Measurements from ENCODE around the gene AHRR.
"Not testable (repeated sequence)": the region's sequence is repeated elsewhere in the genome, so short reads cannot be mapped to it uniquely, and the experiment has no call there.

The AHRR gene

DNA sequence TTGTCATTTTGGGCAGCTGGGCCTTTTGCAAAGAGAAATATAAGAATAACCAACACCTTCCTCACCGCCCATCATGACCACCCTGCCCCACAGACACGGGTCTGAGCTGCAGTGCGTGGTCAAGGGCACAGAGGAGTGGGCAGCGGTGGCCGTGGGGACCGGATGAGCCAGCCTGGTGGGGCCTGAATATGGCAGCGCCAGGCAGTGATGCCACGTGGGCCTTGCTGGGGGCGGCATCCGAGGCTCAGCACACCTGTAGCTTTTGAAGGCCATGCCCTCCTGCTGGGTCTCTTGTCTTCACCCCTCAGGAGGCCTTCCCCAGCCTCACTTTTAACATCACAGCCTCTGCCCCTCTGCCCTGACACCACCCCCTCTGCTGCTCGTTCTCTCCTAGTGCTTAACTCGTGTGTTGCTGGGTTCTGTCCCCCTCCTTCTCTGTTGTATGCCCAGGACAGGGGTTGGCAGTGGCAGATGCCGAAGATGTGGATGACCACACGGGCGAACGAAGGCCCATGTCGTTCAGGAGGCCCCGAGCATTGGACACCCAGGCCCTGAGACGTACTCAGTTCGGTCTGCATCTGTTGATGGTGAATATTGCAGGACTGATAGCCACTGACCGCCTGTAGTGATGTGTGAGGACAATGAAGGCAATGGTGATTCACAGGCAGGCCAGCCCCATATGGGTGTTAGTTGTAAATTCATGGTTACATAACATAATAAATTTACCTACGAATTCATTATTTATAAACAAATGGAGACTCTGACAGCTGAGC is 46.0 kb downstream of the AHRR start:
- DNase-seq (ENCODE audit: low read depth in 2 of 2) = no peak

DNA sequence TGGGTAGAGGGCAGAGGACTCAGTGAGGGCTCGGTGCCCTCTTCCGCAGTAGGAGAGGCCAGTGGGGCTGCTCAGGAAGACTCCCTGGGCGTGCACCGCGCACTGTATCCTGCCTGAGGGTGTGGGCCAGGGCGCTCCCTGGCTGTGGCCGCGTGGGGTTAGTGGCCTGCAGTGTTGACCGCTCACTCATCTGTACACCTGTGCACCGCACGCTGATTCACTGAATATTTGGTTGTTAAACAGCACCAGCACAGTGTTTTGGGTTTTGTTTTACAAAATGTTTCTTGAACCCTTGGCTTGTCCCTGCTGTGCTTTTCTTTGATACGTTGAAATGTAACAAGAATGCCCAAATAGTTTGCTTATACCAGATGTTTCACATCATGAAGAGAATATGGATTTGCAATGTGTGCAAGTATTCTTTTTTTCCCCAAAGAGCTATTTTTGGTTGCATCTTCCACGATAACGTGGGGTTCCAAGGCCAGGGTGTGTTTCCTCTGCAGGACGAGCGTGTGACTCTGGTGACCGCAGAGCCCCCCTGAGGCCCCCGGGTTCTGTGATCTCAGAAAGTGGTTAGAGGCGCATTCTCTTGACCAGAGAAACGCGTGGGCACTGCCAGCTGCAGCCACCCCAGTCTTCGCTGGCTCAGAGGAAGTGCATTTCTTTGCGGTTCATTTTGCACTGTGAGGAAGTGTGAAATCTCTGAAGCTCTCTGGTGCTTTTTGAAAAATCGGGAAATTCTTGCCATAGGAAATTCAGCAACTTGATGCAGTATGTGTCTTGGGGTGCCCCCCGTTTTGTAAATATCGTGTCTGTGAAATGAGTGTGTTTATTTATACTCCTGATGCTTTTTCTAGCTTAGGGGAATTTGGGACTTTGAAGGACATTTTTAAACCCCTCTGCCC is 46.9 kb downstream of the AHRR start:
- DNase-seq (ENCODE audit: low read depth in 2 of 2) = no peak

DNA sequence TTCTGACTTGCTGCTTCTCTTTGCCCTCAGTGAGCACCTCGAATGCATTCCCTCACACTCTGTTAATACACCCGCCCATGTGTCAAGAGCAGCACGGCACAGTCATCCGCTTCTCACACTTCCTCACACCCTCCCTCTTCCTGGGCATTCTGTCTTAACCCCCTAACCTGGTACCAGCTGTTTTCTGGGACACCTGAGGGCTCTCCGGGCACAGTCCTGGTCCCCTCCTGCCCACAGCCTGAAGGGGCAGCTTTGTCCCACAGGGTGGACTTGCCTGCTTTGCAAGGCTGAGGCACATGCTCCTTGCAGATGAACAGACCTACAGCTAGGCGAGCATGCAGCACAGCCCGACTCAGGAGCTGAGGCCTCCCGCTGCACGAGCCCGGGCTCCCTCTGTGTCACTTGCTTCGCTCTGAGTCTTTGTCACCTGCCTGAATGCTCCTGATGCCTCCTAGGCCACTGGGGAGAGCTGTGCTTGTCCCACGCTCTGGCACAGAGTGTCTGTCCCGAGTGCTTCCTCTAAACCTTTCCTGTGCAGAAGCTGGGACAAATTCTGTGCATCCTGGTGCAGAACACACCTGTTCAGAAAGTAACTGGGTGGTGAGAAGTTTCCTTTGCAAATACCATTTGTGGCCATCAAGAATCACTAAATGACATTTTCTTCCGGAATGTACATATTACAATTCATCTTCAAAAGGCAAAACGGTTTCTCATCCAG is 47.8 kb downstream of the AHRR start:
- no peak for DNase-seq (ENCODE audit: low read depth in 2 of 2)

DNA sequence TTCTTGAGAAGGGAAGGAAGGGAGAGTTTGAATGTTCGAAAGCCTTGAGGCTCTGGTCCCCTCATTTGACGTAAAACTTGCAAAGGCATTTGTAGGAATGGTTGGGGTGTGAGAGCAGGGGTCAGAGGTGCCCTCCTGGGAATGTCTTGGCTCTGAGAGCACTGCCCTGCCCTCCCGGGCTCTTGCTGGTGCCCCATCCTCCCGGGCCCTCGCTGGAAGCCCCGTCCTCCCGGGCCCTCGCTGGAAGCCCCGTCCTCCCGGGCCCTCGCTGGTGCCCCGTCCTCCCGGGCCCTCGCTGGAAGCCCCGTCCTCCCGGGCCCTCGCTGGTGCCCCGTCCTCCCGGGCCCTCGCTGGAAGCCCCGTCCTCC is 48.3 kb downstream of the AHRR start:
- not testable (repeated sequence) for DNase-seq (ENCODE audit: low read depth in 2 of 2)

DNA sequence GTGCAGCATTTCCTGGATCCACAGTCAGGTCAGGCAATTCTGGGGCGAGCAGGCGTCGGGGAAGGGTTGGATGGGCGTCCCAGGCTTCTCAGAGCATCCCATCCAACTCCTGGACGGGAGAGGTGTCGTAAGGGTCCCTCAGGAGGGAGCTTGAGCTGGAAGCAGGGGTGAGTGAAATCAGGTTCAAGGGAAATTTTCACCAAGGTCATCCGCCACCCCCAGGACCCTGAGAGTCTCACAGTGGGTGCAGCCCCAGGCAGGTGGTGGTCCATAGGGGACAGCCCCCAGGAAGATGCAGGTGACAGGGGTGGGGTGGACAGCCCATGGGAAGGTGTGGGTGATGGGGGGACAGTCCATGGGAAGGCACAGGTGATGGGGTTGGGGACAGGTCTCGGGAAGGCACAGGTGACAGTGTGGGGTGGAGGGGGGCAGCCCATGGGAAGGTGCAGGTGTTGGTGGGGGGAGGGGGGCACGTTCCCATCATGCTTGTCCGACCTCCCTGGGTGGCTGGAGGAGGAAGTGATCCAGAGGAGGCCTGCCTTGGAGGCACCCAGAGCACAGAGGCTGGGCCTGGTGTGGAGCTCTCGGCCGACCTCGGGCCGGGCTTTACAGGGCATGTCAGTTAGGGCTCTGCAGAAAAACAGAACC is 48.9 kb downstream of the AHRR start:
- no peak for DNase-seq (ENCODE audit: low read depth in 2 of 2)

DNA sequence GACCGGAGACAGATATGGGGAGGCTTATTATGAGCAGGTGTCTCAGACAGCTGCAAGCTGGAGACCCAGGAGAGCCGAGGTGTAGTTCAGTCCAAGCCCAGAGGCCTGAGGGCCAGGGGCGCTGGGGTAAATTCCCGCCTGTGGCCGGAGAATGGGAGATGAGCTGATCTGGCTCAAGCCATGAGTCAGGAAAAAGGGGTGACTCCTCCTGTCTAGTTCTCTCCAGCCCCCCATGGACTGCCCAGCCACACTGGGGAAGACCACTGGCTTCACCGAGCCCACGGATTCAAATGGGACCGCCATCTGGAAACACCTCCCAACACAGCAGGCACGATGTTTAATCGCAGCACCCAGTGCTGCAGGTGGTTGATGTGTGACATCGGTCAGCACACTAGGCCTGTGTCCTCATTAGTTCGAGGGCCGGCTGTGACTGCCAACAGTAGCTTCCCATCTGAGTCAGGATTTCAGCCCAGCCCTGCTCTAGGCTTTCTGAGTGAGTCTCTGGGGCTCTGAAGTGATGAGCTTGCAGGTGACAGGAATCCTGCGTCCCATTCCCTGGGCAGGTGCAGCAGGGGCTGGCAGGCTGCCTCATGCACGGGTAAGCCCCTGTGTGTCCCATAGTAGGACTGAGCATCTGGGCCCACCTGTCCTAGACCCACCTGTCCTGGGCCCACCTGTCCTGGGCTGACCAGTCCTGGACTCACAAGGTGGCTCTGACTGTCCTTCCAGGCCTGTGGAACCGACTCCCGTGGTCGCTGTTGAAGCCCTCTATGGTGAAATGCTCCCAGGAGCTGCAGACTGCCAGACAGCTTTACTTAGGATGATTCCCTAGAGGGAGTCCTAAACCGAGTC is 49.7 kb downstream of the AHRR start:
- no peak for DNase-seq (ENCODE audit: low read depth in 2 of 2)

DNA sequence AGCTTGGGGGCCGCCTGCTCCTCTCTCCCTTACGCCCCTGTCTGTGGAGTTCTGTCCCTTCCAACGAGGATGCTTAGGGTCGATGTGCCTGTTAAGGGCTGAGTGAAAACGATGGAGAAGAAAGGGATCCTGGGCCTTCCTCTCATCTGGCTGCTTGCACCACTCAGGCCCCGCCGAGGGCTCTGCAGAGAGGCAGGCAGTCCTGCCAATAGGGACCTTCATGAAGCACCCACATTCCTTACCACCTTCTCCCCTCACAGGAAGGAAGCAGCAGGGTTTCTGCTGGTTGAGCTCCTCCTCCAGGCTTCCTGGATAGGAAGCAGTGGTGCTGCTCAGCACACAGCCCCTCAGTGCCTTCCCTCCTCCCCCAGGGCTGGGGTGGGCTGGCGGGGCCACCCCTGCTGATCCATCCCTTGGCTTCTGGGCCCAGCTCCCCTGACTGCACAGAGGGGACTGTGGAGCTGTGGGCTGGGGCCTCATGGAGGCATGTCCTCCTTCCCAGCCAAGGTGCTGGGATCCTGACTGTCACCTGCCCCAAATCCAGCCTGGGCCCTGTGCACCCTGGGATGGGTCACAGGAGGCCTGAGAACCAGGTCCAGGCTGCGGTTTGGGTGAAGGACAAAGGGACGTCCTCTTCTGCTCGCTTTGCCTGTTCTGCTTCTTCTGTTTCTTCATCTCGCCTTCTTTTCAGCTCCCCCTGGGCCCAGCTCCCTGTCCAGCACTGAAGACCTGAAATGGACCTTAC is 50.5 kb downstream of the AHRR start:
- DNase-seq (ENCODE audit: low read depth in 2 of 2) = no peak

DNA sequence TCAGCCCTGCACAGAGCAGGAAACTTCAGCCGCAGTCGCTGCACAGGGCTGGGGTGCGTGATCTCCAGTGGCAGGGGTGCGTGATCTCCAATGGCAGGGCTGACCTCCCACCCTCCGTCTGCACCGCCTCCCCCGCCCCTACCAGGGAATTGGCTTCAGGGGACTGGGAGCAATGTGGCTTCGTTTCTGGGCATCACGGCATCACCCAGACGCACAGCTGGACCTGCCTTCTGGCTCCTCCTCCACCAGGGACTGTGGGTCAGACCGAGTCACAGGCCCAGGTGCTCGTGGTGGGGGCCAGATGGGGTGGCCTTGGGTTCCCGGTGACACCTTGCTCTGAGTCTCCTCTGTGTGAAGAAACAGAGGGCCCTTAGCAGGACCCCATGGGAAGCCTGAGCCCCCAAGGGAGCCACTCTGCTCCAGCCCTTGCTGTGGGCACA is 51.1 kb downstream of the AHRR start:
- no peak for DNase-seq (ENCODE audit: low read depth in 2 of 2)

DNA sequence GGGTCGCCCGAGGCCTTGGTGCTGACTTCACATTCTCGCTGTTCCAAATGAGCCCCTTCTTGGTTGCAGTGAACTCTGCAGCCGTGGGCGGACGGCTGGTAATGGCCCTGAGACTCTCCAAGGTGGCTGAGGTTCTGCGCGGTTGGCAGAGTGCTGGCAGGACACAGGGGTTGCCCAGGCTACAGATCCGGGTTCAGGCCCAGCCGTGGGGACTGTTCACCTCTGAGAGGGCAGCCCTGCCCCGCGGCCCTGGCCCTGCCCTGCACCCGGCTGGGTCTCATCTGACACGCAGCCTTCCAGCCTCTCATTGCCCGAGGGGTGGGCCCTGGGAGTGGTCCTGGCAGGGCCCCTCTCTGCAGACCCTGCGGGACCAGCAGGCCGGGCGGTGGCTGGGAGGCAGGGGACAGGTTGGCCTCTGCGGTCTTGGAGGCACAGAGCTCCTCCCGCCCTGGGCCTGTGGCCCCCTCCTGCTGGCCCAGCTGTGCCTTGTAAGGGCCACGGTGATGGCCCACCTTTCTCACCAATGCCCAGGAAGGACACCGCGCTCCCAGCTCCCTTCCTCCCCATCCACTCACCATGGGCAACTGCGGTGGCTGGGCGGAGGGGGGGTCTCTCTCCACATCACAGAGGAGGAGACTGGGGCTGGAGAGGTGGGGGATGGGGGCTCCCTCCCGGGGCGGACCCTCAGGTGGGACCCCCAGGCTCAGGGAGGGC is 51.6 kb downstream of the AHRR start:
- DNase-seq (ENCODE audit: low read depth in 2 of 2) = no peak

DNA sequence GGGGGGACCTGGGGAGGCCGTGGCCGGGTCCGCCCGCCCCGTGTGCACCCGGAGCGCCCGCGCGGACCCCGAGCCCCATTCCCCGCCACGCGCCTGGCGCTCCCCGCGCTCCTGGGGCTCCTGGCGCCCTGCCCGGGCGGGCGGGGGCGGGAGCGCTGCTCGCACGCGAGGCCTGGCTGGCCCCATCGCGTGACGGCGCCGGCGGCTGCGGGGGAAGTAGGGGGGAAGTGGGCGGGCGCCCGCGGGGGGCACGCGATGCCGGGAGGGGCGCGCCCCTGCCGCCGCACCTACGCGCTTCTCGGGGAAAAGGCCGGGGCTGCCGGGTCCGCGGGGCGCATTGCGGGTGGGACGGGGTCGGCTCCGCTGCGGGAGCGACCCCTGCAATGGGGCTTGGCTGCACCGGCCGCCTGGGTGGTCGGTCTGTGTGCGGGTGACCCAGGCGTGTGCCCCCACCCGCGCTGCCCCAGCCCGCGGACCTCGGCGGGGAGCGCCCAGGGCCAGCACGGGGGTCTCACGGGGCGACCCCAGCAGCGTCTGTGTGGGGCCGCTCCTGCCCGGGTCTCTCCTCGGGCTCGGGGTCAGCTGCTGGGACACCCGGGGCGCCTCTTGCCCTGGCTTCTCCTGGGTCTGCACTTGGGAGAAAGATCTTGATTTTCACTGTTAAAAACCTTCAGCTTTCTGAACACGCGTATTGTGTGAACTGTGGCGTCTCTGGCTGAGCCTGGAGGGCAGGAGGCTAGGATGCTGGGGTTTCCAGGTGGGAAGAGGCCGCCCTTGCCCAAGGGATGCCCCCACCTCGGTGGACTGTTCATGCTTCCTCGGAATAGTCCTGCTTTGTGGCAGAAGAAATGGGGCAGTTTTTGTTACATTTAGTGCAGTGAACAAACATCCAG is 52.4 kb downstream of the AHRR start:
- DNase-seq (ENCODE audit: low read depth in 2 of 2) = peak; percentile 62 to 87

DNA sequence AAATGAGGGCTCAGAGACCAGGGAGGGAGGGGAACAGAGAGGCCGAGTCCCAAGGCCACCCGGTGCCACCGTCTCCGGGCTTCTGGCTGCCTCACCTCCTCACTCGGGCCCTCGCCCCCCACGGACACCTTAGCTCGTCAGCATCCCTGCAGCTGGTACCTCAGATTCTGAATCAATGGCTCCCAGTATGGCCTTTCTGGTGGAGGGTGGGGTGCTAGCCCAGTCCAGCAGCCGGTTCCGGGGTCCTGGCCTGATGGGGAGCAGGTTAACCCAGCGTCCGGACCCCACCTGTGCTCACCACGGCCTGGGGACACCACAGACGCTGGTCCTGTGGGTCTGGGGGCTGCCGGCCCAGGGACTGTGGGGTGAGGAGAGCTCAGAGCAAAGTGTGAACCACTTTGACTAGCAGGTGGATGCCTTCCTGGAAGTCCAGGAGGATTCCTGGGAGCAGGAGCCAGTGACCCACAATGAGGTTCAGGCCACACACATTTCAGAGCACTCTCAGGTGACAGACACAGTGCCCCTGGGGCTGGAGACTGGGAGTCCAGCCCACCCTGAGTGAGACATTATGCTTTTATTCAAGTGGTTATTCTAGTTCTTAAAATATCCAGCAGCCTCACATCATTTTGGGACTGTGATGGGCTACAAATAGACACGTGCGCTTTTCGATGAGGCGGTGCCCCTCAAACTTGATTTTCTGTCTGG is 53.3 kb downstream of the AHRR start:
- DNase-seq (ENCODE audit: low read depth in 2 of 2) = no peak

DNA sequence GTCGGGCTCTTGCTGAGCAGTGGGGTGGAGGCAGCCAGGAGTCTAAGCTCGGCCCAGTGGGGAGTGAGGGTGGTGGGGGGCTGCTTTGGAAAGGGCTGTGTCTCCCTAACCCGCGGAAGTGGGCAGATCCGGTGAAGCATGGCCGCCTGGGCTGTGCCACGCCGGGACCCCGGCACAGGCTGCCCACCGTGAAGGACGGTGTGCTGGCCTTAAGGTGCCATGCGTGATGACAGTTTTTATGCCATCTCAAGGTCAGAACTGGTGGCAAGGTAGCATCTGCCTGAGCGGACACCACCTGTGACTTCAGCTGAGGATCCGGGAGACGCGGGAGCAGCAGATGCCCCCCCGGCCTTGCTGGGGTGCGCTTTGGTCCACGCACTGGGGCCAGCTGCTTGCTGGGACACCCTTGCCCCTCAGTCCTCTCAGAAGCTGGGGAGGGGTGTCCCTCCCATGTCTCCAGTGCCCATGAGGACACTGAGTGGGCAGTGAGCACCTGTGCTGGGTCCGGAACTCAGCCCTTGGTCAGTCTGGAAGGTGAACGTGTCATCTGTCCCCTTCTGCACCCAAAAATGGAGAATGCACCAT is 53.9 kb downstream of the AHRR start:
- no peak for DNase-seq (ENCODE audit: low read depth in 2 of 2)

DNA sequence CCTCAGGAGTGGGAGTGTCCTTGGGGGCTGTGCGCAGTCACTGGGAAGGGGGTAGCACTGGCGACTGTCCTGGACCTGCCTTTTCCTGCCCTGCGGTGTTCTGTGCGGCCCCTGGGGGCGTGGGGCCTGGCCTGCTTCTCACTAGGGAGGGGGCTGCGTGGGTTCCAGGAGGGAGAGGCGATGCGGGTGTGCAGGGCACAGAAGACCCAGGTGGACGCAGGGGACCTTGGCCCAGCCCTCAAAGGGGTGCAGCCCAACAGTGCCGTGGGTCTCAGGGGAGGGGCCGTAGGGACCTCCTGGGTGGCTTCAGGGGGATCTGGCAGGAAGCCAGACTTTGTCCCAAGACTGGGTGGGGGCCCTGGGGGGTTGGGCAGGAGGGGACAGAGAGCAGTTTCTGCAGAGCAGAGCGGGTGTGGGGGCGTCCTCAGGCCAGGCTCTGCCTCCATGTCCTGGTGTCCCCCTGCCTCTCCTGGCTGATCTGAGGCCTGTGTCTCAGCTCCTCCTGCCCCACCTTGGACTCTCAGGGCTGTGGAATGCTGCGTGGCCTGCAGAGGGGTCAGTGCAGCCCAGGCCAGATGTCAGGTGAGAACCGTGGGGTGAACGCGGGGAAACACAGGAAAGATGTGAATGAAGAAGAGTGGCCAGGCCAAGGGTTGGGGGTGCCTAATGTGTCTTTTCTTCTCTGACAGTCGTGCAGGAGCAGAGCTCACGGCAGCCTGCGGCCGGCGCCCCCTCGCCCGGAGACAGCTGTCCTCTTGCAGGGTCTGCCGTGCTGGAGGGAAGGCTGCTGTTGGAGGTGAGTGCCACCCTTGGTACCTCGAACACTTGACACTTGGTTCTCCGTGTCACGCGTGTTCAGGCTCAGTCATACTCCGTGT is 54.6 kb downstream of the AHRR start:
- no peak for DNase-seq (ENCODE audit: low read depth in 2 of 2)

DNA sequence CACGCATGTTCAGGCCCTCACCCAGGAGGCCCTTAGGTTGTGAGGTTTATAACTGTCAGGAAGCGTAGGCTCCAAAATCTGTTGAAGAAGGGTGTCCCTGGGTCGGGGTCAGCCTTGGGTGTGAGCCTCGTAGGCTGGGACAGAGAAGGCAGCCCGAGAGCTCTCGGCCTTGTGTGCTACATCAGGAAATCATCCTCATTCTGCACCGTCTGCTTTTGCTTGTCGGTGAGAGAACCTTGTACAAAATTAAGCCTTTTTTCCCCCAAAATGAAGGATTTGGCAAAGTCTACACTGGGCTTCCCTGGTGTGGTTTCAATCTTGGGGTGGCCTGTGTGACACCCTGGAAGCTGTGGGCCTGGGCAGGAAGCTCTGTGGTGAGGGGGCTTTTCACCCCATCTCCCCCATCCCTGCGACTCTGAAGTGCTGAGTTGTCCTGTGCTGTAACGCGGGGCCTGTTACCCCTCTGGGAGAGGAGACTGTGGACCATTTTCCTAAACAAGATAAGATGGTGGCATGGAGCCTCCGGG is 55.3 kb downstream of the AHRR start:
- DNase-seq (ENCODE audit: low read depth in 2 of 2) = no peak

DNA sequence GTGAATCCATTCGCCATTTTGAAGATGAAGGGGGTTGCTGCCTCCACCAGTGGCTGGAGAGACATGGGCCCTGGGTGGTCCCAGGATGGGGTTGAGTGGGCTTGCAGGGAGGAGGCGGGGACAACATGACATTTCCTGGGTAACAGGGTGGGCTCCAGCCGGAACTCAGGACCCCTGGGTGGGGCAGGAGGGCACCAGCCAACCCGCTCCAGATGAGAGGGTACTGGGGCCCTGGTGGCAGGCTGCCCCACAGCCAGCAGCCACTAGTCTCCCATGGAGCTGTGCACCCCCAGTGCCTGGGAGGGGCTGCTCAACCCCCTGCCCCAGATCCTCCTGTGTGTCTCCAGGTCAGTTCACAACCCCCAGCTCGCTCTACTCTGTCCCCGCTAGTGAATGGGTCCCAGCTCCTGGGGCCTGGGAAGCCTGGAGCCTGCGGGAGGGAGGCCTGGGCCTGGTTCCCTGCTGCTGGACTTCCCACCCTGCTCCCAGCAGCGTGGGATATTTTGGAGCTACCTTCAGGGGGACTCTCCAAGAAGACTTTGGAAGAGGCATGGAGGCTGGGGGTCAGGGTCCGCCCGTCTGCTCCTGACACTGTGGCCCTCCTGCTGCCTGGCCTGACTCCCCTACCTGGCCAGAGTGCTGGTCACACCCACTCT is 55.9 kb downstream of the AHRR start:
- no peak for DNase-seq (ENCODE audit: low read depth in 2 of 2)

Data from stimulated activated CD4-positive, alpha-beta T cell treated with anti-CD3 and anti-CD28 coated beads, Interleukin-1b, Interleukin-23, amount 100 ng/mL, for 4 hours (primary cell).